Measurements from ENCODE around the gene ITGB6.

The ITGB6 gene

GRCh38 chr2:160199683-160200389 is at the start of gene ITGB6:
TSS of gene ITGB6 (minus strand) at chr2:160200272. CDS start at chr2:160200063, 209 bp downstream.
- Histone ChIP-seq H3K4me2 (ENCODE audit: low read length) (peak within 1 kb of the TSS; percentile 74), H3K79me2 (no peaks in the 10 kb centered on the region), H3K36me3 (ENCODE audit: control insufficient read depth, insufficient read depth, low read length) (no peaks in the 10 kb centered on the region), H3K4me3 (ENCODE audit: low read depth, low read length) (peak within 1 kb of the TSS; percentile 74), H2AFZ (peak within 1 kb of the TSS; percentile 31), H3K9me3 (ENCODE audit: control insufficient read depth, low read length) (no peaks in the 10 kb centered on the region), H3K9ac (no peak within 1 kb of the TSS), H3K27ac (peak within 1 kb of the TSS; percentile 80), H3K4me1 (peaks cover 37% of the 10 kb centered on the region), H3K27me3 (ENCODE audit: control insufficient read depth, insufficient read depth, low read length) (no peaks in the 10 kb centered on the region)
- TF ChIP-seq CTCF (IDR thresholded peaks at IDR 0.05), result no peak

GRCh38 chr2:160247296-160248035 is 47.4 kb upstream of the ITGB6 start:
- Histone ChIP-seq H3K9me3 (ENCODE audit: control insufficient read depth, low read length) (no peaks in the 10 kb centered on the region), H3K27ac (no peak overlapping the region), H2AFZ (no peak overlapping the region), H3K79me2 (no peaks in the 10 kb centered on the region), H3K27me3 (ENCODE audit: control insufficient read depth, insufficient read depth, low read length) (no peaks in the 10 kb centered on the region), H3K9ac (no peak overlapping the region), H3K4me2 (ENCODE audit: low read length) (no peak overlapping the region), H3K4me3 (ENCODE audit: low read depth, low read length) (no peak overlapping the region), H3K36me3 (ENCODE audit: control insufficient read depth, insufficient read depth, low read length) (no peaks in the 10 kb centered on the region), H3K4me1 (peaks cover 10% of the 10 kb centered on the region)
- TF ChIP-seq CTCF (IDR thresholded peaks at IDR 0.05), result no peak

GRCh38 chr2:160246356-160246755 is 46.3 kb upstream of the ITGB6 start:
- no peak overlapping the region for H3K4me2 ChIP-seq (ENCODE audit: low read length)

GRCh38 chr2:160245614-160246155 is 45.6 kb upstream of the ITGB6 start:
- Histone ChIP-seq H2AFZ (no peak overlapping the region), H3K27ac (no peak overlapping the region), H3K36me3 (ENCODE audit: control insufficient read depth, insufficient read depth, low read length) (no peaks in the 10 kb centered on the region), H3K4me2 (ENCODE audit: low read length) (no peak overlapping the region), H3K4me3 (ENCODE audit: low read depth, low read length) (no peak overlapping the region), H3K79me2 (no peaks in the 10 kb centered on the region), H3K9me3 (ENCODE audit: control insufficient read depth, low read length) (no peaks in the 10 kb centered on the region), H3K4me1 (peaks cover 17% of the 10 kb centered on the region), H3K27me3 (ENCODE audit: control insufficient read depth, insufficient read depth, low read length) (no peaks in the 10 kb centered on the region), H3K9ac (no peak overlapping the region)
- TF ChIP-seq CTCF (IDR thresholded peaks at IDR 0.05), result no peak

More at GRCh38 chr2:160246356-160246755, 46.3 kb upstream of the ITGB6 start:
- Histone ChIP-seq H3K9ac (no peak overlapping the region), H3K4me3 (ENCODE audit: low read depth, low read length) (no peak overlapping the region), H2AFZ (no peak overlapping the region), H3K79me2 (no peaks in the 10 kb centered on the region), H3K9me3 (ENCODE audit: control insufficient read depth, low read length) (no peaks in the 10 kb centered on the region), H3K27ac (no peak overlapping the region), H3K36me3 (ENCODE audit: control insufficient read depth, insufficient read depth, low read length) (no peaks in the 10 kb centered on the region), H3K27me3 (ENCODE audit: control insufficient read depth, insufficient read depth, low read length) (no peaks in the 10 kb centered on the region), H3K4me1 (peaks cover 17% of the 10 kb centered on the region)
- no peak for TF ChIP-seq CTCF (IDR thresholded peaks at IDR 0.05)

Data from parathyroid adenoma (tissue), 2 donors.